PC-3 (cell line): ENCODE measurements around the gene TGFB1.

ENCODE experiments used
- CTCF ChIP-seq: fragments of 300-600 bp; sonication (generic); conservative IDR thresholded peaks from 2 replicates; pipeline ENCODE4 v1.5.1; 2017; ENCODE audit warnings: antibody characterized with exemption, low read depth, mild to moderate bottlenecking, low read length
- EZH2 ChIP-seq: fragments of 300-600 bp; sonication (generic); IDR thresholded peaks from one replicate; pipeline ENCODE4 v1.6.1; 2017; ENCODE audit warnings: antibody characterized with exemption, mild to moderate bottlenecking, low read length; ENCODE audit not compliant: unreplicated experiment
- EZH2phosphoT487 ChIP-seq: fragments of 300-600 bp; sonication (generic); IDR thresholded peaks from 2 replicates; pipeline ENCODE4 v1.6.1; 2018; ENCODE audit warnings: mild to moderate bottlenecking, antibody characterized with exemption, low read length, borderline replicate concordance

GRCh38 chr19:41300555-41300954 is 53.2 kb downstream of the TGFB1 start:
- TF ChIP-seq CTCF (no peak), EZH2 (no peak), EZH2phosphoT487 (no peak)
